HAP-1 (cell line): ENCODE results near the gene NSUN5.
A peak's percentile ranks its signal among the peaks of the same experiment; 100 is the strongest.

Experiments
- DNase-seq, 2 experiments: peaks; one replicate each; pipeline ENCODE4 v3.0.0-alpha.2; 2016 to 2020; ENCODE audit warnings: low spot score in 2 of 2
- H3K27me3 ChIP-seq: fragments of 250-450 bp; sonication (Bioruptor Pico); 2 replicates; pipeline ENCODE4 v1.5.1; 2020; ENCODE audit warnings: low read depth, mild to moderate bottlenecking, moderate library complexity
- H3K36me3 ChIP-seq: fragments of 250-450 bp; sonication (Bioruptor Pico); replicated peaks from 2 replicates; pipeline ENCODE4 v1.5.1; 2020; ENCODE audit warnings: mild to moderate bottlenecking
- H3K4me1 ChIP-seq: fragments of 250-450 bp; sonication (Bioruptor Pico); 2 replicates; pipeline ENCODE4 v1.5.1; 2020; ENCODE audit warnings: mild to moderate bottlenecking
- H3K4me3 ChIP-seq: fragments of 250-450 bp; sonication (Bioruptor Pico); 2 replicates; pipeline ENCODE4 v1.5.1; 2020; ENCODE audit warnings: mild to moderate bottlenecking, moderate library complexity
- H3K9me3 ChIP-seq: fragments of 250-450 bp; sonication (Bioruptor Pico); 2 replicates; pipeline ENCODE4 v1.5.1; 2020; ENCODE audit warnings: mild to moderate bottlenecking, moderate library complexity
- in situ Hi-C: fragments of 300-500 bp; cut with MboI; formaldehyde crosslinking; loops from 3 replicates; pipeline ENCODE4 v1.14.3; 2020; ENCODE audit warnings: low sequenced_read_pairs, inconsistent platforms, mixed read lengths

NSUN5 gene

GRCh38 chr7:73308665-73309214 lies at the start of gene NSUN5:
NSUN5 (minus strand) TSS chr7:73308826; CDS start chr7:73308790, 36 bp downstream.
- Histone ChIP-seq H3K4me3 (peak within 1 kb of the TSS; percentile 66), H3K27me3 (no peaks in the 10 kb centered on the region), H3K36me3 (peaks cover 21% of the 10 kb centered on the region), H3K4me1 (peaks cover 3% of the 10 kb centered on the region), H3K9me3 (no peaks in the 10 kb centered on the region)
- in situ Hi-C loops: no loop called here
- DNase-seq: peak; percentile 63 to 91

- Histone ChIP-seq H3K4me1 (no peaks in the 10 kb centered on the region), H3K36me3 (no peaks in the 10 kb centered on the region), H3K9me3 (no peaks in the 10 kb centered on the region), H3K4me3 (no peak overlapping the region), H3K27me3 (no peaks in the 10 kb centered on the region)
- DNase-seq: no peak
- in situ Hi-C loops: no loop called here
Observed at GRCh38 chr7:73356159-73356558, 47.5 kb upstream of the NSUN5 start.

GRCh38 chr7:73354821-73355220 lies 46.2 kb upstream of the NSUN5 start:
- in situ Hi-C loops: no loop called here
- no peaks in the 10 kb centered on the region for H3K9me3 ChIP-seq
- H3K4me3 ChIP-seq: no peak overlapping the region
- H3K4me1 ChIP-seq: no peaks in the 10 kb centered on the region
- no peaks in the 10 kb centered on the region for H3K27me3 ChIP-seq
- DNase-seq: no peak
- no peaks in the 10 kb centered on the region for H3K36me3 ChIP-seq

GRCh38 chr7:73354196-73354595 lies 45.6 kb upstream of the NSUN5 start:
- Histone ChIP-seq H3K9me3 (no peaks in the 10 kb centered on the region), H3K27me3 (no peaks in the 10 kb centered on the region), H3K4me1 (no peaks in the 10 kb centered on the region), H3K36me3 (no peaks in the 10 kb centered on the region), H3K4me3 (no peak overlapping the region)
- DNase-seq: no peak
- in situ Hi-C loops: no loop called here

- Histone ChIP-seq H3K4me3 (no peak overlapping the region), H3K36me3 (no peaks in the 10 kb centered on the region), H3K4me1 (no peaks in the 10 kb centered on the region), H3K9me3 (no peaks in the 10 kb centered on the region), H3K27me3 (no peaks in the 10 kb centered on the region)
- no peak for DNase-seq
- in situ Hi-C loops: no loop called here
Observed at GRCh38 chr7:73353243-73353642, 44.6 kb upstream of the NSUN5 start.

- Histone ChIP-seq H3K27me3 (no peaks in the 10 kb centered on the region), H3K4me1 (no peaks in the 10 kb centered on the region), H3K9me3 (no peaks in the 10 kb centered on the region), H3K36me3 (no peaks in the 10 kb centered on the region), H3K4me3 (no peak overlapping the region)
- in situ Hi-C loops: no loop called here
- DNase-seq: no peak
Observed at GRCh38 chr7:73352784-73353183, 44.2 kb upstream of the NSUN5 start.

- H3K27me3 ChIP-seq: no peaks in the 10 kb centered on the region
- H3K4me3 ChIP-seq: no peak overlapping the region
- H3K36me3 ChIP-seq: no peaks in the 10 kb centered on the region
- no peaks in the 10 kb centered on the region for H3K9me3 ChIP-seq
- H3K4me1 ChIP-seq: no peaks in the 10 kb centered on the region
- DNase-seq: no peak
- in situ Hi-C loops: no loop called here
Observed at GRCh38 chr7:73351447-73352167, 43.0 kb upstream of the NSUN5 start.

- no peak overlapping the region for H3K4me3 ChIP-seq
- no peaks in the 10 kb centered on the region for H3K27me3 ChIP-seq
- in situ Hi-C loops: no loop called here
- H3K9me3 ChIP-seq: no peaks in the 10 kb centered on the region
- no peaks in the 10 kb centered on the region for H3K36me3 ChIP-seq
- no peaks in the 10 kb centered on the region for H3K4me1 ChIP-seq
- no peak for DNase-seq
Observed at GRCh38 chr7:73350306-73351068, 41.9 kb upstream of the NSUN5 start.

GRCh38 chr7:73349763-73350162 lies 41.1 kb upstream of the NSUN5 start:
- H3K4me3 ChIP-seq: no peak overlapping the region
- DNase-seq: no peak
- in situ Hi-C loops: no loop called here
- no peaks in the 10 kb centered on the region for H3K4me1 ChIP-seq
- H3K9me3 ChIP-seq: no peaks in the 10 kb centered on the region
- no peaks in the 10 kb centered on the region for H3K36me3 ChIP-seq
- H3K27me3 ChIP-seq: no peaks in the 10 kb centered on the region

GRCh38 chr7:73345951-73346350 lies 37.3 kb upstream of the NSUN5 start:
- Histone ChIP-seq H3K36me3 (no peaks in the 10 kb centered on the region), H3K4me1 (no peaks in the 10 kb centered on the region), H3K4me3 (no peak overlapping the region), H3K27me3 (no peaks in the 10 kb centered on the region), H3K9me3 (no peaks in the 10 kb centered on the region)
- in situ Hi-C loops: no loop called here
- no peak for DNase-seq

- Histone ChIP-seq H3K9me3 (no peaks in the 10 kb centered on the region), H3K36me3 (no peaks in the 10 kb centered on the region), H3K4me1 (no peaks in the 10 kb centered on the region), H3K4me3 (no peak overlapping the region), H3K27me3 (no peaks in the 10 kb centered on the region)
- in situ Hi-C loops: no loop called here
- no peak for DNase-seq
Observed at GRCh38 chr7:73345538-73345937, 36.9 kb upstream of the NSUN5 start.

GRCh38 chr7:73343671-73344380 lies 35.2 kb upstream of the NSUN5 start:
- in situ Hi-C loops: no loop called here
- Histone ChIP-seq H3K27me3 (no peaks in the 10 kb centered on the region), H3K9me3 (no peaks in the 10 kb centered on the region), H3K4me3 (no peak overlapping the region), H3K4me1 (no peaks in the 10 kb centered on the region), H3K36me3 (no peaks in the 10 kb centered on the region)
- DNase-seq: no peak

- Histone ChIP-seq H3K27me3 (no peaks in the 10 kb centered on the region), H3K36me3 (no peaks in the 10 kb centered on the region), H3K4me3 (no peak overlapping the region), H3K4me1 (no peaks in the 10 kb centered on the region), H3K9me3 (no peaks in the 10 kb centered on the region)
- in situ Hi-C loops: no loop called here
- no peak for DNase-seq
Observed at GRCh38 chr7:73342645-73343044, 34.0 kb upstream of the NSUN5 start.

GRCh38 chr7:73341877-73342276 lies 33.3 kb upstream of the NSUN5 start:
- Histone ChIP-seq H3K36me3 (no peaks in the 10 kb centered on the region), H3K4me3 (no peak overlapping the region), H3K27me3 (no peaks in the 10 kb centered on the region), H3K4me1 (no peaks in the 10 kb centered on the region), H3K9me3 (no peaks in the 10 kb centered on the region)
- DNase-seq: no peak
- in situ Hi-C loops: no loop called here
